HCT116 (cell line): ENCODE data around the gene DMD. TPM values are rescaled to one million over a fixed set of nuclear protein-coding genes. Genes with fewer than 3 reads are reported as not detected.

Experiments
- ATAC-seq: fragments of 200-7000 bp; cut with Tn5 transposase; 2 replicates; pipeline ENCODE4 v1.9.1; 2020; ENCODE audit warnings: mild to moderate bottlenecking, moderate library complexity
- BruUV-seq: library from RNA; stranded (reverse); fragments of 400-500 nt; replicated peaks from 2 replicates; lab custom pipeline; 2021; lab: Mats Ljungman, UMichigan
- CTCF ChIA-PET: fragments of 300-600 bp; sonication (Branson Sonifier 250); formaldehyde crosslinking; loops from one replicate; lab custom pipeline; 2021; ENCODE audit warnings: antibody characterized with exemption; lab: Charles Lee
- POLR2A ChIA-PET: fragments of 300-600, 350-600 bp; sonication (Branson Sonifier 250); formaldehyde crosslinking; loops from one replicate; lab custom pipeline; 2021; ENCODE audit warnings: antibody characterized with exemption; lab: Charles Lee
- RAD21 ChIA-PET, 2 experiments: fragments of 300-600 bp; sonication (Branson Sonifier 250); formaldehyde crosslinking; loops; one replicate each; lab custom pipeline; 2023; ENCODE audit warnings: low total read pairs in 2 of 2; ENCODE audit not compliant: uncharacterized antibody in 2 of 2, unreplicated experiment in 2 of 2, low non-redundant PET in 1 of 2; lab: Charles Lee
- DNase-seq: peaks from one replicate; pipeline ENCODE4 v3.0.0-alpha.2; 2010; ENCODE audit warnings: low read depth, low spot score
- H2AFZ ChIP-seq: fragments of 200-600 bp; shearing (Covaris generic), sonication (generic); 2 replicates; pipeline ENCODE4 v1.6.1; 2017; ENCODE audit warnings: low read depth, mixed run types, mixed read lengths, antibody characterized with exemption, low read length; ENCODE audit not compliant: poor library complexity, severe bottlenecking
- H3K27ac ChIP-seq: 2 replicates; pipeline ENCODE4 v1.5.1; 2012; ENCODE audit warnings: low read depth, low read length
- H3K27me3 ChIP-seq: fragments of 200-600 bp; sonication (generic); 2 replicates; pipeline ENCODE4 v1.6.1; 2016; ENCODE audit warnings: mixed run types, low read length, mixed read lengths; ENCODE audit not compliant: insufficient read depth
- H3K36me3 ChIP-seq, 2 experiments: fragments of 200-500 bp in 1 of 2; fragments of 200-600 bp in 1 of 2; sonication (Bioruptor generic) in 1 of 2; sonication (generic) in 1 of 2; 2 replicates each; pipeline versions ENCODE4 v1.5.1 to v1.6.1; 2014 to 2016; ENCODE audit warnings: low read length in 2 of 2, inconsistent platforms in 1 of 2, mixed read lengths in 1 of 2, mixed run types in 1 of 2; ENCODE audit not compliant: insufficient read depth in 2 of 2, control insufficient read depth in 1 of 2
- H3K4me1 ChIP-seq, 2 experiments: fragments of 200-600 bp in 1 of 2; sonication (generic) in 1 of 2; 2 replicates each; pipeline versions ENCODE4 v1.5.1 to v1.6.1; 2012 to 2017; ENCODE audit warnings: low read length in 2 of 2, inconsistent platforms in 1 of 2, mild to moderate bottlenecking in 1 of 2, mixed read lengths in 1 of 2, mixed run types in 1 of 2, moderate library complexity in 1 of 2; ENCODE audit not compliant: insufficient read depth in 2 of 2, control insufficient read depth in 1 of 2
- H3K4me2 ChIP-seq: fragments of 200-600 bp; sonication (generic); 2 replicates; pipeline ENCODE4 v1.6.1; 2017; ENCODE audit warnings: mixed run types, low read length, mixed read lengths
- H3K4me3 ChIP-seq, 2 experiments: fragments of 200-600 bp in 1 of 2; sonication (generic) in 1 of 2; replicated peaks in 1 of 2; 2 replicates each; pipeline ENCODE4 v1.5.1; 2011 to 2016; ENCODE audit warnings: low read length in 2 of 2, control low read depth in 1 of 2, low read depth in 1 of 2, mild to moderate bottlenecking in 1 of 2, mixed read lengths in 1 of 2, mixed run types in 1 of 2
- H3K79me2 ChIP-seq: fragments of 200-600 bp; sonication (generic); 2 replicates; pipeline ENCODE4 v1.6.1; 2017; ENCODE audit warnings: mild to moderate bottlenecking, mixed run types, low read length, moderate library complexity, mixed read lengths; ENCODE audit not compliant: insufficient read depth
- H3K9ac ChIP-seq: fragments of 200-600 bp; sonication (generic); 2 replicates; pipeline ENCODE4 v1.6.1; 2016; ENCODE audit warnings: low read length, mixed read lengths
- H3K9me2 ChIP-seq: fragments of 200-600 bp; sonication (generic), shearing (Covaris generic); 2 replicates; pipeline ENCODE4 v1.6.1; 2017; ENCODE audit warnings: mixed run types, mild to moderate bottlenecking, moderate library complexity; ENCODE audit not compliant: insufficient read depth
- H3K9me3 ChIP-seq, 2 experiments: fragments of 200-500 bp in 1 of 2; fragments of 200-600 bp in 1 of 2; sonication (Bioruptor generic) in 1 of 2; sonication (generic) in 1 of 2; 2 replicates each; pipeline ENCODE4 v1.6.1; 2014 to 2017; ENCODE audit warnings: low read length in 2 of 2, mixed read lengths in 2 of 2, inconsistent platforms in 1 of 2, low read depth in 1 of 2, mild to moderate bottlenecking in 1 of 2, mixed run types in 1 of 2, moderate library complexity in 1 of 2; ENCODE audit not compliant: control insufficient read depth in 1 of 2, insufficient read depth in 1 of 2
- H4K20me1 ChIP-seq: fragments of 200-600 bp; sonication (generic), shearing (Covaris generic); 2 replicates; pipeline ENCODE4 v1.6.1; 2017; ENCODE audit warnings: mixed run types, mild to moderate bottlenecking, moderate library complexity; ENCODE audit not compliant: insufficient read depth
- EGR1 ChIP-seq: IDR thresholded peaks from 2 replicates; pipeline ENCODE4 v1.6.1; 2012; ENCODE audit warnings: low read depth
- ELF1 ChIP-seq: IDR thresholded peaks from 2 replicates; pipeline ENCODE4 v1.6.1; 2012; ENCODE audit warnings: low read depth, borderline replicate concordance
- EZH2 ChIP-seq: fragments of 200-600 bp; sonication (generic); IDR thresholded peaks from 2 replicates; pipeline ENCODE4 v1.6.1; 2017; ENCODE audit warnings: antibody characterized with exemption, mixed run types
- EZH2phosphoT487 ChIP-seq: fragments of 200-600 bp; IDR thresholded peaks from 2 replicates; pipeline ENCODE4 v1.6.1; 2018; ENCODE audit warnings: antibody characterized with exemption, borderline replicate concordance
- JUND ChIP-seq: IDR thresholded peaks from 2 replicates; pipeline ENCODE4 v1.6.1; 2012
- POLR2A ChIP-seq: IDR thresholded peaks from 2 replicates; pipeline ENCODE4 v1.7.0; 2011; ENCODE audit warnings: borderline replicate concordance; ENCODE audit not compliant: insufficient read depth, insufficient read length; ENCODE audit errors: extremely low read depth
- RAD21 ChIP-seq: IDR thresholded peaks from 2 replicates; pipeline ENCODE4 v1.6.1; 2012; ENCODE audit warnings: low read depth, mild to moderate bottlenecking
- SIN3A ChIP-seq: IDR thresholded peaks from 2 replicates; pipeline ENCODE4 v1.6.1; 2012; ENCODE audit warnings: low read depth
- SP1 ChIP-seq: IDR thresholded peaks from 2 replicates; pipeline ENCODE4 v1.6.1; 2012; ENCODE audit warnings: low read depth
- SRF ChIP-seq: IDR thresholded peaks from 2 replicates; pipeline ENCODE4 v1.6.1; 2012; ENCODE audit warnings: low read depth
- YY1 ChIP-seq: IDR thresholded peaks from 2 replicates; pipeline ENCODE4 v1.6.1; 2011; ENCODE audit warnings: low read length, low read depth, moderate library complexity, mild to moderate bottlenecking; ENCODE audit not compliant: insufficient replicate concordance; ENCODE audit errors: extremely low read depth
- ZFX ChIP-seq: fragments of 450-650 bp; IDR thresholded peaks from 2 replicates; pipeline ENCODE4 v1.6.1; 2017
- ZNF274 ChIP-seq: fragments of 200-500 bp; sonication (Bioruptor generic); IDR thresholded peaks from 2 replicates; pipeline ENCODE4 v1.6.1; 2014; ENCODE audit warnings: mild to moderate bottlenecking, low read depth, low read length, inconsistent platforms
- intact Hi-C: fragments of 100-400 bp; cut with micrococcal nuclease; formaldehyde crosslinking; loops from 2 replicates; pipeline ENCODE4 v1.10.0; 2022
- total RNA-seq: library from RNA; stranded (reverse); gene quantifications from one replicate; pipeline ENCODE4 v1.2.1, GENCODE V29; 2021; ENCODE audit not compliant: unreplicated experiment
- TF ChIP-seq, protein P1 (sequence below): IDR thresholded peaks from 2 replicates; pipeline ENCODE4 v1.6.1; 2012
- TF ChIP-seq, protein P2 (sequence below): IDR thresholded peaks from 2 replicates; pipeline ENCODE4 v1.6.1; 2012; ENCODE audit warnings: low read depth

The DMD gene
- total RNA-seq, 1 experiment from 2014 or later = 0.05 TPM

DNA sequence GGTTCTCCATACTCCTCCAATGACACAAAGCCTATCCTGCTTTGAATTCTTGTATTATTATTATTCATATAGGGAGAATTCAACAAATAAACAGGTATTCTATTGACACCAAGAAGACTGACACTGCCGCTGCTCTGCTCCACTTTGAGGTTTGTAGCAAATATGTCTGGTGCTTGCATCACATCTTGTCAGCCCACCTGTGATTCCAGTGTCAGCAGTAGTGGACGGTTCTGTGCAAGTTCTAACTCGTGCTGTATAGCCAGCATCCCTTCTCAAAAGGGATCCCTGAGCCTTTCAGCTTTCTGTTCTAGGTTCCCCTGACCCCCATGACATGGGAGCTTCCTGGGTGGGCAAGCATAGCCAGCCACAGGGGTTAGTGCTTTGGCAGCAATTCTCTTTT lies 1843.5 kb downstream of the DMD start:
- BruUV-seq = no TSS peak
- RAD21 ChIA-PET = no interaction called here
- Histone ChIP-seq H3K4me1 (no peaks in the 10 kb centered on the region), H3K4me3 (no peak overlapping the region), H3K79me2 (no peaks in the 10 kb centered on the region), H3K27me3 (no peaks in the 10 kb centered on the region), H4K20me1 (no peaks in the 10 kb centered on the region), H2AFZ (no peak overlapping the region), H3K9me2 (no peaks in the 10 kb centered on the region), H3K27ac (no peak overlapping the region), H3K9ac (no peak overlapping the region), H3K4me2 (no peak overlapping the region), H3K36me3 (no peaks in the 10 kb centered on the region), H3K9me3 (no peaks in the 10 kb centered on the region)
- intact Hi-C loops = no loop called here
- ATAC-seq (no peak), DNase-seq (no peak)
- POLR2A ChIA-PET = no interaction called here
- TF ChIP-seq, protein P1, sequence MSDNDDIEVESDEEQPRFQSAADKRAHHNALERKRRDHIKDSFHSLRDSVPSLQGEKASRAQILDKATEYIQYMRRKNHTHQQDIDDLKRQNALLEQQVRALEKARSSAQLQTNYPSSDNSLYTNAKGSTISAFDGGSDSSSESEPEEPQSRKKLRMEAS = no peak
- no peak for TF ChIP-seq YY1
- no peak for TF ChIP-seq RAD21
- TF ChIP-seq ZFX = no peak
- no peak for TF ChIP-seq SRF
- TF ChIP-seq SIN3A = no peak
- no peak for TF ChIP-seq ELF1
- TF ChIP-seq EZH2 = no peak
- TF ChIP-seq, protein P2, sequence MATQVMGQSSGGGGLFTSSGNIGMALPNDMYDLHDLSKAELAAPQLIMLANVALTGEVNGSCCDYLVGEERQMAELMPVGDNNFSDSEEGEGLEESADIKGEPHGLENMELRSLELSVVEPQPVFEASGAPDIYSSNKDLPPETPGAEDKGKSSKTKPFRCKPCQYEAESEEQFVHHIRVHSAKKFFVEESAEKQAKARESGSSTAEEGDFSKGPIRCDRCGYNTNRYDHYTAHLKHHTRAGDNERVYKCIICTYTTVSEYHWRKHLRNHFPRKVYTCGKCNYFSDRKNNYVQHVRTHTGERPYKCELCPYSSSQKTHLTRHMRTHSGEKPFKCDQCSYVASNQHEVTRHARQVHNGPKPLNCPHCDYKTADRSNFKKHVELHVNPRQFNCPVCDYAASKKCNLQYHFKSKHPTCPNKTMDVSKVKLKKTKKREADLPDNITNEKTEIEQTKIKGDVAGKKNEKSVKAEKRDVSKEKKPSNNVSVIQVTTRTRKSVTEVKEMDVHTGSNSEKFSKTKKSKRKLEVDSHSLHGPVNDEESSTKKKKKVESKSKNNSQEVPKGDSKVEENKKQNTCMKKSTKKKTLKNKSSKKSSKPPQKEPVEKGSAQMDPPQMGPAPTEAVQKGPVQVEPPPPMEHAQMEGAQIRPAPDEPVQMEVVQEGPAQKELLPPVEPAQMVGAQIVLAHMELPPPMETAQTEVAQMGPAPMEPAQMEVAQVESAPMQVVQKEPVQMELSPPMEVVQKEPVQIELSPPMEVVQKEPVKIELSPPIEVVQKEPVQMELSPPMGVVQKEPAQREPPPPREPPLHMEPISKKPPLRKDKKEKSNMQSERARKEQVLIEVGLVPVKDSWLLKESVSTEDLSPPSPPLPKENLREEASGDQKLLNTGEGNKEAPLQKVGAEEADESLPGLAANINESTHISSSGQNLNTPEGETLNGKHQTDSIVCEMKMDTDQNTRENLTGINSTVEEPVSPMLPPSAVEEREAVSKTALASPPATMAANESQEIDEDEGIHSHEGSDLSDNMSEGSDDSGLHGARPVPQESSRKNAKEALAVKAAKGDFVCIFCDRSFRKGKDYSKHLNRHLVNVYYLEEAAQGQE = no peak
- no peak for TF ChIP-seq JUND
- no peak for TF ChIP-seq SP1
- no peak for TF ChIP-seq POLR2A
- TF ChIP-seq ZNF274 = no peak
- no peak for TF ChIP-seq EZH2phosphoT487
- TF ChIP-seq EGR1 = no peak
- CTCF ChIA-PET = no interaction called here
